ENCODE measurements around the gene CUL7.

CUL7 gene

GRCh38 chr6:43054206-43054943 is 724 bp upstream of the CUL7 start:
- TF ChIP-seq CTCF (IDR thresholded peaks at IDR 0.05; ENCODE audit: low read depth, low read length) (no peak), MAX (IDR thresholded peaks at IDR 0.05; ENCODE audit: low read depth, low read length) (no peak), MYC (IDR thresholded peaks at IDR 0.05; ENCODE audit: low read depth, low read length) (no peak), POLR2A (IDR thresholded peaks at IDR 0.05; ENCODE audit: extremely low read depth, insufficient read length) (no peak)
- peak overlapping the region; percentile 77 for H3K4me3 ChIP-seq (ENCODE audit: low read depth, low read length)
- DNase-seq (ENCODE audit: low read depth), result no peak

GRCh38 chr6:43052842-43053544 is 658 bp downstream of the CUL7 start:
- H3K4me3 ChIP-seq (ENCODE audit: low read depth, low read length), result peak overlapping the region; percentile 77
- TF ChIP-seq CTCF (IDR thresholded peaks at IDR 0.05; ENCODE audit: low read depth, low read length), result no peak
- no peak for TF ChIP-seq MAX (IDR thresholded peaks at IDR 0.05; ENCODE audit: low read depth, low read length)
- TF ChIP-seq MYC (IDR thresholded peaks at IDR 0.05; ENCODE audit: low read depth, low read length), result no peak
- no peak for TF ChIP-seq POLR2A (IDR thresholded peaks at IDR 0.05; ENCODE audit: extremely low read depth, insufficient read length)
- peak; percentile 56 for DNase-seq (ENCODE audit: low read depth)

- DNase-seq (ENCODE audit: low read depth), result no peak
- TF ChIP-seq MYC (IDR thresholded peaks at IDR 0.05; ENCODE audit: low read depth, low read length) (no peak), MAX (IDR thresholded peaks at IDR 0.05; ENCODE audit: low read depth, low read length) (no peak), POLR2A (IDR thresholded peaks at IDR 0.05; ENCODE audit: extremely low read depth, insufficient read length) (no peak), CTCF (IDR thresholded peaks at IDR 0.05; ENCODE audit: low read depth, low read length) (no peak)
- H3K4me3 ChIP-seq (ENCODE audit: low read depth, low read length), result peak overlapping the region; percentile 77
These were observed 1.3 kb downstream of the CUL7 start for GRCh38 chr6:43052225-43052841.

GRCh38 chr6:43050981-43051380 is 2.7 kb downstream of the CUL7 start:
- TF ChIP-seq CTCF (IDR thresholded peaks at IDR 0.05; ENCODE audit: low read depth, low read length) (no peak), POLR2A (IDR thresholded peaks at IDR 0.05; ENCODE audit: extremely low read depth, insufficient read length) (no peak)
- no peak for DNase-seq (ENCODE audit: low read depth)
- no peak overlapping the region for H3K4me3 ChIP-seq (ENCODE audit: low read depth, low read length)

GRCh38 chr6:43047998-43048397 is 5.7 kb downstream of the CUL7 start:
- DNase-seq (ENCODE audit: low read depth), result no peak
- no peak overlapping the region for H3K4me3 ChIP-seq (ENCODE audit: low read depth, low read length)
- TF ChIP-seq CTCF (IDR thresholded peaks at IDR 0.05; ENCODE audit: low read depth, low read length), result no peak
